Smooth muscle cell (in vitro differentiated cells): Measurements from ENCODE around the gene ZMYND15. TPM values are rescaled to one million over a fixed set of nuclear protein-coding genes. Genes with fewer than 3 reads are reported as not detected.

Experiments
- DNase-seq: peaks from one replicate; lab custom pipeline; 2025; ENCODE audit not compliant: unreplicated experiment; lab: John Stamatoyannopoulos, UW
- H2AFZ ChIP-seq: fragments of 200-600 bp; sonication (generic); 2 replicates; pipeline ENCODE4 v1.6.0; 2016; ENCODE audit warnings: antibody characterized with exemption, low read depth, mild to moderate bottlenecking
- H3F3A ChIP-seq: fragments of 200-600 bp; sonication (generic); 2 replicates; pipeline ENCODE4 v1.6.0; 2017; ENCODE audit warnings: antibody characterized with exemption, low read depth
- H3K27ac ChIP-seq: fragments of 200-600 bp; sonication (generic); 2 replicates; pipeline ENCODE4 v1.5.1; 2016; ENCODE audit warnings: low read depth, mild to moderate bottlenecking
- H3K27me3 ChIP-seq: fragments of 200-600 bp; sonication (generic); 2 replicates; pipeline ENCODE4 v1.6.1; 2016; ENCODE audit warnings: low read depth, mild to moderate bottlenecking
- H3K36me3 ChIP-seq: fragments of 200-600 bp; sonication (generic); 2 replicates; pipeline ENCODE4 v1.5.1; 2016; ENCODE audit warnings: low read depth
- H3K4me1 ChIP-seq: fragments of 200-600 bp; sonication (generic); 2 replicates; pipeline ENCODE4 v1.5.1; 2016; ENCODE audit warnings: low read depth
- H3K4me2 ChIP-seq: fragments of 200-600 bp; sonication (generic); 2 replicates; pipeline ENCODE4 v1.6.0; 2016; ENCODE audit warnings: mild to moderate bottlenecking
- H3K4me3 ChIP-seq: fragments of 200-600 bp; sonication (generic); 2 replicates; pipeline ENCODE4 v1.5.1; 2016; ENCODE audit warnings: mild to moderate bottlenecking
- H3K79me2 ChIP-seq: fragments of 200-600 bp; sonication (generic); 2 replicates; pipeline ENCODE4 v1.6.0; 2016; ENCODE audit warnings: low read depth, mild to moderate bottlenecking
- H3K9ac ChIP-seq: fragments of 200-600 bp; sonication (generic); 2 replicates; pipeline ENCODE4 v1.6.0; 2016; ENCODE audit warnings: low read depth
- H3K9me3 ChIP-seq: fragments of 200-600 bp; sonication (generic); replicated peaks from 2 replicates; pipeline ENCODE4 v1.5.1; 2016; ENCODE audit warnings: low read depth
- H4K20me1 ChIP-seq: fragments of 200-600 bp; sonication (generic); 2 replicates; pipeline ENCODE4 v1.6.0; 2016; ENCODE audit warnings: low read depth
- CTCF ChIP-seq: fragments of 200-600 bp; sonication (generic); IDR thresholded peaks from 2 replicates; pipeline ENCODE4 v1.5.1; 2017; ENCODE audit warnings: borderline replicate concordance, mild to moderate bottlenecking, antibody characterized with exemption; ENCODE audit not compliant: insufficient read depth, poor library complexity, severe bottlenecking
- WGBS: methylation state at CpG from one replicate; pipeline ENCODE4 v1.1.7; 2016; ENCODE audit warnings: low lambda C conversion rate; 5-methylcytosine and 5-hydroxymethylcytosine counted together
- polyA plus RNA-seq: library from polyadenylated mRNA; unstranded; fragments of >200 nt; fragmentation: Nextera tagmentation; extraction: Ambion mirVana; gene quantifications from 2 replicates; pipeline ENCODE4 v1.2.1, GENCODE V29; 2016
- total RNA-seq: library from RNA; depleted of rRNA; stranded (reverse); fragments of >200 nt; gene quantifications from 2 replicates; pipeline ENCODE4 v1.2.3, GENCODE V29; 2014

Gene ZMYND15
- total and polyA plus RNA-seq, 2 experiments from 2014 or later = not detected

DNA sequence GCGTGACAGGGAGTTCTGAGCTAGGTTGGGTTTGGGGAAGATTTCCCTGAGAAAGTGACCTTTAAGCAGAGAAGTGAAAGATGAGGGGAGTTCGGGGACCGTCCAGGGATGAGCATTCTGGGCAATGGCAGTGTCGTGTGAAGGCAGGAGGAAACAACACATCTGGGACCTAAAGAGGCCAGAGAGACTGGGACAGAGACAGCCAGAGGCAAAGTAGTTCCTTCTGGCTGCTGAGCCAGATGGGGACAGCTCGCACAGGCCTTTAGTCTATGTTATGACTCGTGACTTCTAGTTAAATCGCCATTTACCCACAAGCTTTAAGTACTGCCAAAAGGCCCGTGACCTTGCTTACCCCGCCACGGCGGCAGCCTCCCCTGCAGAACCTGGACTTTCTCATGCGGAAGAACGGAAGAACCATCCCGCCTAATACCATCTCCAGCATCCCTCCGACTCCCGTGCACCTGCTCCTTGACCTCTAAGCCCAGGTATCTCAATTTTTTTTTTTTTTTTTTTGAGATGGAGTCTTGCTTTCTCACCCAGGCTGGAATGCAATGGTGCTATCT lies 16.9 kb upstream of the ZMYND15 start:
- TF ChIP-seq CTCF = no peak
- Histone ChIP-seq H2AFZ (no peak overlapping the region), H3K79me2 (no peaks in the 10 kb centered on the region), H3F3A (no peaks in the 10 kb centered on the region), H4K20me1 (no peaks in the 10 kb centered on the region), H3K36me3 (no peaks in the 10 kb centered on the region), H3K9me3 (no peaks in the 10 kb centered on the region), H3K4me3 (no peak overlapping the region), H3K27me3 (no peaks in the 10 kb centered on the region), H3K4me1 (no peaks in the 10 kb centered on the region), H3K9ac (no peak overlapping the region), H3K27ac (no peak overlapping the region), H3K4me2 (no peak overlapping the region)
- 92% methylated on average over 16 of the region's 16 CpGs for WGBS
- no peak for DNase-seq

- Histone ChIP-seq H3F3A (no peaks in the 10 kb centered on the region), H3K79me2 (no peaks in the 10 kb centered on the region), H3K4me2 (no peak overlapping the region), H3K27ac (no peak overlapping the region), H3K4me1 (no peaks in the 10 kb centered on the region), H4K20me1 (no peaks in the 10 kb centered on the region), H3K27me3 (no peaks in the 10 kb centered on the region), H2AFZ (no peak overlapping the region), H3K9me3 (no peaks in the 10 kb centered on the region), H3K36me3 (no peaks in the 10 kb centered on the region), H3K9ac (no peak overlapping the region), H3K4me3 (no peak overlapping the region)
- WGBS = 83% methylated on average over 5 of the region's 5 CpGs
- DNase-seq = no peak
- no peak for TF ChIP-seq CTCF
These were observed 15.0 kb upstream of the ZMYND15 start for GRCh38 chr17:4724650-4725049.

DNA sequence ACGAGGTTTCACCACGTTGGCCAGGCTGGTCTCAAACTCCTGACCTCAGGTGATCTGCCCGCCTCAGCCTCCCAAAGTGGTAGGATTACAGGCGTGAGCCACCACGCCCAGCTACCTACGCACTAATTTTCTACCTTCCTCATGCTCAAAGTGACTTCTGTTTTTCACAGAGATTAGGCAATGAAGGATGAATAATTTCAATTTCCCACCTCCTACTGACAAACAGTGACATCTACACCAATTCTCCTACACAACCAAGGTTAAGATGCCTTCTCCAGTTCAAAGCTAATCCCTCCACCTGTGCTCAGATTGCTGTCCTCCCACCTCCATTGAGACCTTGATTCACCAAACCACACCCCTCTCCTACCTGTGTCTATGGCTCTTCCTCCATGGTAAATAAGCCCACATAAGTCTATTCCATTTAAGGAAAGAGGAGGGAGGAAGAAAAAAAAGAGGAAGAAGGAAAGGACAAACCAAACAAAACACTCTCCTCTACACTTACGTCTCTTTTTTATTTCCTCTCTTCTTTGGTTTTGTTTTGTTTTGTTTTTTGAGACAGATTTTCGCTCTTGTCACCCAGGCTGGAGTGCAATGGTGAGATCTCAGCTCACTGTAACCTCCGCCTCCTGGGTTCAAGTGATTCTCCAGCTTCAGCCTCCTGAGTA lies 13.9 kb upstream of the ZMYND15 start:
- Histone ChIP-seq H3K27me3 (no peaks in the 10 kb centered on the region), H3F3A (no peaks in the 10 kb centered on the region), H3K4me3 (no peak overlapping the region), H4K20me1 (no peaks in the 10 kb centered on the region), H3K27ac (no peak overlapping the region), H3K79me2 (no peaks in the 10 kb centered on the region), H3K36me3 (no peaks in the 10 kb centered on the region), H3K9me3 (no peaks in the 10 kb centered on the region), H3K4me2 (no peak overlapping the region), H2AFZ (no peak overlapping the region), H3K9ac (no peak overlapping the region), H3K4me1 (no peaks in the 10 kb centered on the region)
- no peak for DNase-seq
- no peak for TF ChIP-seq CTCF
- 90% methylated on average over 9 of the region's 9 CpGs for WGBS

- Histone ChIP-seq H4K20me1 (peaks cover 4% of the 10 kb centered on the region), H3K79me2 (no peaks in the 10 kb centered on the region), H2AFZ (no peak overlapping the region), H3K27me3 (no peaks in the 10 kb centered on the region), H3K9me3 (no peaks in the 10 kb centered on the region), H3K36me3 (no peaks in the 10 kb centered on the region), H3K4me3 (no peak overlapping the region), H3K4me2 (no peak overlapping the region), H3K27ac (no peak overlapping the region), H3K4me1 (no peaks in the 10 kb centered on the region), H3F3A (no peaks in the 10 kb centered on the region), H3K9ac (no peak overlapping the region)
- WGBS = 61% methylated on average over 3 of the region's 3 CpGs
- no peak for TF ChIP-seq CTCF
- DNase-seq = no peak
These were observed 11.5 kb upstream of the ZMYND15 start for GRCh38 chr17:4728124-4728523.
